NK-92 treated with Interleukin-12 subunit alpha and Interleukin-12 subunit beta, amount 100 ng/mL, for 24 hours (cell line): Measurements from ENCODE around the gene LAMP5.

Experiments used
- DNase-seq: peaks from one replicate; lab custom pipeline; 2025; lab: John Stamatoyannopoulos, UW

The LAMP5 gene

GRCh38 chr20:9500121-9500520 lies 14.3 kb upstream of the LAMP5 start:
- no peak for DNase-seq

- DNase-seq: no peak
Measured at GRCh38 chr20:9501473-9501872, 12.9 kb upstream of the LAMP5 start.

- no peak for DNase-seq
Measured at GRCh38 chr20:9503526-9504245, 10.7 kb upstream of the LAMP5 start.

GRCh38 chr20:9506280-9506821 lies 8.0 kb upstream of the LAMP5 start:
- no peak for DNase-seq

GRCh38 chr20:9506964-9507369 lies 7.4 kb upstream of the LAMP5 start:
- no peak for DNase-seq

- no peak for DNase-seq
Measured at GRCh38 chr20:9507544-9508239, 6.7 kb upstream of the LAMP5 start.

GRCh38 chr20:9508240-9508661 lies 6.1 kb upstream of the LAMP5 start:
- no peak for DNase-seq

GRCh38 chr20:9508696-9509178 lies 5.7 kb upstream of the LAMP5 start:
- no peak for DNase-seq

GRCh38 chr20:9509246-9509645 lies 5.1 kb upstream of the LAMP5 start:
- no peak for DNase-seq

- DNase-seq: no peak
Measured at GRCh38 chr20:9510911-9511310, 3.5 kb upstream of the LAMP5 start.

- DNase-seq: no peak
Measured at GRCh38 chr20:9514072-9514460, 324 bp upstream of the LAMP5 start.

GRCh38 chr20:9515214-9515585 lies 810 bp downstream of the LAMP5 start:
- DNase-seq: no peak

GRCh38 chr20:9515741-9516233 lies 1.4 kb downstream of the LAMP5 start:
- DNase-seq: no peak

- no peak for DNase-seq
Measured at GRCh38 chr20:9516234-9516871, 2.0 kb downstream of the LAMP5 start.

- no peak for DNase-seq
Measured at GRCh38 chr20:9517297-9518162, 3.1 kb downstream of the LAMP5 start.

- DNase-seq: no peak
Measured at GRCh38 chr20:9518576-9519175, 4.3 kb downstream of the LAMP5 start.

GRCh38 chr20:9520086-9520485 lies 5.7 kb downstream of the LAMP5 start:
- DNase-seq: no peak

- DNase-seq: no peak
Measured at GRCh38 chr20:9523636-9524035, 9.2 kb downstream of the LAMP5 start.

GRCh38 chr20:9531581-9531980 lies 17.2 kb downstream of the LAMP5 start:
- DNase-seq: no peak

GRCh38 chr20:9532069-9532838 lies 17.9 kb downstream of the LAMP5 start:
- no peak for DNase-seq
